Upper lobe of left lung (tissue), 4 donors: Measurements from ENCODE around the gene NAALADL1.

ENCODE experiments used
- CTCF ChIP-seq, 6 experiments: fragments of 450-650 bp in 4 of 6; fragments of 200-600 bp in 2 of 6; sonication (generic) in 2 of 6; IDR thresholded peaks; one replicate each; pipeline ENCODE4 v1.5.1; 2016 to 2019; ENCODE audit warnings: antibody characterized with exemption in 6 of 6
- EP300 ChIP-seq, 4 donors: sonication (generic); formaldehyde crosslinking; IDR thresholded peaks; one replicate each; pipeline ENCODE4 v1.5.1; 2017; ENCODE audit warnings: antibody characterized with exemption in 4 of 4, control low read depth in 2 of 4
- POLR2A ChIP-seq, 4 donors: fragments of 450-650 bp; IDR thresholded peaks; one replicate each; pipeline ENCODE4 v1.5.1; 2016 to 2017; ENCODE audit warnings: antibody characterized with exemption in 4 of 4, mild to moderate bottlenecking in 2 of 4

GRCh38 chr11:65087216-65087615, 28.9 kb upstream of the NAALADL1 start:
- TF ChIP-seq CTCF (IDR thresholded peaks at IDR 0.05) (no peak), POLR2A (IDR thresholded peaks at IDR 0.05) (no peak), EP300 (IDR thresholded peaks at IDR 0.05) (no peak)
